Psoas muscle (tissue), 8 donors: ENCODE results near the gene METTL13. TPM values are rescaled to one million over a fixed set of nuclear protein-coding genes. Genes with fewer than 3 reads are reported as not detected.

Experiments
- ATAC-seq, 4 donors: fragments of 200-7000 bp; cut with Tn5 transposase; one replicate each; pipeline ENCODE4 v1.9.1; 2020; ENCODE audit warnings: moderate library complexity in 3 of 4, mild to moderate bottlenecking in 2 of 4
- DNase-seq, 2 donors: peaks; one replicate each; pipeline ENCODE4 v3.0.0-alpha.2; 2020
- H3K27ac ChIP-seq: fragments of 200-600 bp; one replicate; pipeline ENCODE4 v1.8.0; 2022
- H3K27me3 ChIP-seq, 3 donors: fragments of 200-600 bp in 1 of 3; one replicate each; pipeline versions ENCODE4 v1.6.1 to v1.8.0; 2013 to 2022; ENCODE audit warnings: low read length in 2 of 3, mild to moderate bottlenecking in 2 of 3, moderate library complexity in 1 of 3; ENCODE audit not compliant: insufficient read depth in 3 of 3
- H3K36me3 ChIP-seq, 2 donors: fragments of 200-600 bp in 1 of 2; one replicate each; pipeline versions ENCODE4 v1.6.1 to v1.8.0; 2013 to 2022; ENCODE audit warnings: low read depth in 1 of 2, mild to moderate bottlenecking in 1 of 2, moderate library complexity in 1 of 2; ENCODE audit not compliant: insufficient read depth in 1 of 2
- H3K4me1 ChIP-seq: fragments of 200-600 bp; one replicate; pipeline ENCODE4 v1.8.0; 2022
- H3K4me3 ChIP-seq: fragments of 200-600 bp; one replicate; pipeline ENCODE4 v1.8.0; 2022; ENCODE audit warnings: mild to moderate bottlenecking
- H3K9me3 ChIP-seq: fragments of 200-600 bp; one replicate; pipeline ENCODE4 v1.8.0; 2022
- WGBS, 3 donors: extraction: QIAGEN DNeasy Blood & Tissue Kit; methylation state at CpG; one replicate each; pipeline versions ENCODE4 v1.1.6 to v1.1.7; 2013; 5-methylcytosine and 5-hydroxymethylcytosine counted together
- intact Hi-C, 2 donors: fragments of 100-400 bp; cut with DNase I; formaldehyde crosslinking; loops; one replicate each; pipeline versions ENCODE4 v1.11.0 to v1.14.2; 2022
- polyA plus RNA-seq, 3 donors: library from polyadenylated mRNA; stranded (reverse); fragments of 200-250 nt; gene quantifications; one replicate each; pipeline ENCODE4 v1.2.3, GENCODE V29; 2013
- total RNA-seq, 4 donors: library from RNA; stranded (reverse); fragmentation: NEBNext Ultra II Directional in 2 of 4; extraction: Animal tissue kit (Norgen Biotek cat#: 25700) in 2 of 4; gene quantifications; one replicate each; pipeline versions ENCODE4 v1.2.1 to v1.2.4, GENCODE V29; 2021 to 2023
- TF ChIP-seq, protein P1 (sequence below): fragments of 200-600 bp; IDR thresholded peaks from one replicate; pipeline ENCODE4 v1.8.0; 2022; ENCODE audit warnings: antibody characterized with exemption
- donor health status: healthy with polysubstance abuse.
- donor health status: DM: no; HTN: no; CAD: no; lungs with moderate emphysema.
- donor health status: Bipolar disorder and iron deficiency.
- donor health status: healthy.
- donor health status: DM: yes; HTN: yes; CAD: no.
- donor health status: DM: no; HTN: no; CAD: no.
- donor health status: DM: no; HTN: no; CAD: no.
- donor health status: DM: yes; HTN: yes; CAD: no.

METTL13 gene
- total and polyA plus RNA-seq, 7 donors = 15.0 to 66.4 (median 23.9) TPM

DNA sequence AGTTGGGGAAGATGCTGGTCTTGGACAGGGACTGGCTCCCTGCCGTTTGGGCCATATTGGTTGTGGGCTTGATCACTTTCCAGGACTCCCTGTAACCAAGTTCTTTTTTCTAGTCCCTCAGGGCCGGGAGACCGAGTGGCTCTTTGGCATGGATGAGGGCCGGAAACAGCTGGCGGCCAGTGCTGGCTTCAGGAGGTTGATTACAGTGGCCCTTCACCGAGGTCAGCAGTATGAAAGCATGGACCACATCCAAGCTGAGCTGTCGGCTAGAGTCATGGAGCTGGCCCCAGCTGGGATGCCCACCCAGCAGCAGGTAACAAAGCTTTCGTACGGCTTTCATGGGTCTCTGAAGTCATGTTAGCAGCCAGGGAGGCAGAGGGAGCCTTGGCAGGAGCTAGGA lies 4.3 kb downstream of the METTL13 start:
- WGBS, 3 donors = 28 to 53% (median 32%) methylated on average over 9 of the region's 9 CpGs
- TF ChIP-seq, protein P1, sequence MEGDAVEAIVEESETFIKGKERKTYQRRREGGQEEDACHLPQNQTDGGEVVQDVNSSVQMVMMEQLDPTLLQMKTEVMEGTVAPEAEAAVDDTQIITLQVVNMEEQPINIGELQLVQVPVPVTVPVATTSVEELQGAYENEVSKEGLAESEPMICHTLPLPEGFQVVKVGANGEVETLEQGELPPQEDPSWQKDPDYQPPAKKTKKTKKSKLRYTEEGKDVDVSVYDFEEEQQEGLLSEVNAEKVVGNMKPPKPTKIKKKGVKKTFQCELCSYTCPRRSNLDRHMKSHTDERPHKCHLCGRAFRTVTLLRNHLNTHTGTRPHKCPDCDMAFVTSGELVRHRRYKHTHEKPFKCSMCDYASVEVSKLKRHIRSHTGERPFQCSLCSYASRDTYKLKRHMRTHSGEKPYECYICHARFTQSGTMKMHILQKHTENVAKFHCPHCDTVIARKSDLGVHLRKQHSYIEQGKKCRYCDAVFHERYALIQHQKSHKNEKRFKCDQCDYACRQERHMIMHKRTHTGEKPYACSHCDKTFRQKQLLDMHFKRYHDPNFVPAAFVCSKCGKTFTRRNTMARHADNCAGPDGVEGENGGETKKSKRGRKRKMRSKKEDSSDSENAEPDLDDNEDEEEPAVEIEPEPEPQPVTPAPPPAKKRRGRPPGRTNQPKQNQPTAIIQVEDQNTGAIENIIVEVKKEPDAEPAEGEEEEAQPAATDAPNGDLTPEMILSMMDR = no peak
- no peak overlapping the region for H3K4me3 ChIP-seq
- no peaks in the 10 kb centered on the region for H3K27me3 ChIP-seq
- peaks cover 28% of the 10 kb centered on the region for H3K4me1 ChIP-seq
- DNase-seq (peak in 1 of 2 donors; percentile 60), ATAC-seq (peak in 1 of 4 donors; percentile 17)
- no peaks in the 10 kb centered on the region for H3K9me3 ChIP-seq
- intact Hi-C loops = loop anchor here in 1 of 2 donors (10.0 kb wide), 1 partner anchor 659 kb away; the partner anchor contains the start of gene PIGC
- peaks cover 9 to 63% of the 10 kb centered on the region in 2 donors for H3K36me3 ChIP-seq
- H3K27ac ChIP-seq = peak overlapping the region; percentile 51

DNA sequence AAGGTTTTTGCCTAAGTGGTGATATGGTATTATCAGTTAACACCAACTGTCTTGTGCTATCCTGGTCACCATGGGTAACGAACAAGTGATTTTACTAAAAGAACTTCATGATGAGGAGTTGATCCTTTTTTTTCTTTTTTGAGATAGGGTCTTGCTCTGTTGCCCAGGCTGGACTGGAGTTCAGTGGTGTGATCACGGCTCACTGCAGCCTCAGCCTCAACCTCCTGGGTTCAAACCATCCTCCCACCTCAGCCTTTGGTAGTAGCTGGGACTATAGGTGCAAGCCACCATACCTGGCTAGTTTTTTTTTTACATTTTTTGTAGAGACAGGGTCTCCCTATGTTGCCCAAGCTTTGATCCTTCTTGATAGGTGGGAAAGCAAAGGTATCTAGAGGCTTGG lies 5.1 kb downstream of the METTL13 start:
- intact Hi-C loops = loop anchor here in 1 of 2 donors (10.0 kb wide), 1 partner anchor 658 kb away; the partner anchor contains the start of gene PIGC
- Histone ChIP-seq H3K4me3 (no peak overlapping the region), H3K4me1 (peaks cover 28% of the 10 kb centered on the region), H3K27me3 (no peaks in the 10 kb centered on the region), H3K27ac (no peak overlapping the region), H3K36me3 (peaks cover 9 to 71% of the 10 kb centered on the region in 2 donors), H3K9me3 (no peaks in the 10 kb centered on the region)
- TF ChIP-seq, protein P1 = no peak
- DNase-seq = no peak
- 89 to 98% (median 92%) methylated on average over 2 of the region's 2 CpGs for WGBS, 3 donors
- no peak for ATAC-seq

DNA sequence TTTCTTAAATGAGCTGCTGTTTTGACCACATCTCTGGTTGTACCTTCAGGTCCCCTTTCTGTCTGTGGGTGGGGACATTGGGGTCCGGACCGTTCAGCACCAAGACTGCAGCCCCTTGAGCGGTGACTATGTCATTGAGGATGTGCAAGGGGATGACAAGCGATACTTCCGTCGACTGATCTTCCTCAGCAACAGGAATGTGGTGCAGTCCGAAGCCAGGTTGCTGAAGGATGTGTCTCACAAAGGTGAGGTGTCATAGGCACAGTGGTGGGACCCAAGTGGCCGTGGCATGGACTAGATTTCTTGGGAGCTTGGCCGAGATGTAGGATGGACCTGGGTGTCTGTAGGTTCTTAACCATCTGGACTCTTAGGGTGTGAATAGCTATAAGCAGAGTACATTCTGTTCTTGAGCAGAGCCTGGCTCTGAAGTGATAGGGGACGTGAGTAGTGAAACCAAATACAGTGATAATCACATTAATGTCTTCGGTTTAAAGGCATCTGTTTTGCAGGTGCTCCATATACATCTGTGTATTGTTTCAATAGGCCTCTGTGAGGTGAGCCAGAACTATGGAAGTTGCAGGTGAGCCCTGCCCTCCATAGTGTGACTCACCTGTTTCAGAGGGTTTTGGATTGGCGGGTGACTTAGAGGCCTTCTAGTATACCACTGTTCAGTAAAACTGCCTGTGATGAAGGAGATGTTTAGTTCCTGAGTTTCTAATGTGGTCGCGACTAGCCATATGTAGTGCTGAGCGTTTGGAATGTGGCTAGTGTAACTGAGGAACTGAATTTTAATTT lies 6.4 kb downstream of the METTL13 start:
- intact Hi-C loops = loop anchor here in 1 of 2 donors (10.0 kb wide), 1 partner anchor 657 kb away; the partner anchor contains the start of gene PIGC
- TF ChIP-seq, protein P1 = no peak
- peaks cover 9 to 84% of the 10 kb centered on the region in 2 donors for H3K36me3 ChIP-seq
- ATAC-seq = no peak
- H3K27ac ChIP-seq = no peak overlapping the region
- no peak for DNase-seq
- no peak overlapping the region for H3K4me3 ChIP-seq
- no peaks in the 10 kb centered on the region for H3K27me3 ChIP-seq
- peaks cover 23% of the 10 kb centered on the region for H3K4me1 ChIP-seq
- no peaks in the 10 kb centered on the region for H3K9me3 ChIP-seq
- WGBS, 3 donors = 89 to 93% (median 92%) methylated on average over 15 of the region's 15 CpGs

GRCh38 chr1:171788696-171789095 lies 7.2 kb downstream of the METTL13 start:
- Histone ChIP-seq H3K4me3 (no peak overlapping the region), H3K9me3 (no peaks in the 10 kb centered on the region), H3K27me3 (no peaks in the 10 kb centered on the region), H3K36me3 (peaks cover 9 to 92% of the 10 kb centered on the region in 2 donors), H3K4me1 (peaks cover 18% of the 10 kb centered on the region), H3K27ac (no peak overlapping the region)
- DNase-seq (no peak), ATAC-seq (peak in 2 of 4 donors; percentile 27 to 43)
- TF ChIP-seq, protein P1 = no peak
- WGBS, 3 donors = 77 to 80% (median 80%) methylated on average over 5 of the region's 5 CpGs
- intact Hi-C loops = loop anchor here in 1 of 2 donors (10.0 kb wide), 1 partner anchor 656 kb away; the partner anchor contains the start of gene PIGC
